HEK293 (cell line): ENCODE results near the gene NARF.
"Not testable (repeated sequence)": the region's sequence is repeated elsewhere in the genome, so short reads cannot be mapped to it uniquely, and the experiment has no call there.

Source experiments
- CTCF ChIA-PET: fragments of 350-600 bp; formaldehyde crosslinking; extraction: SDS; loops from one replicate; lab custom pipeline; 2021; ENCODE audit warnings: antibody characterized with exemption; lab: Yijun Ruan, JAX
- POLR2A ChIA-PET: fragments of 300-600 bp; formaldehyde crosslinking; extraction: SDS; loops from one replicate; lab custom pipeline; 2020; ENCODE audit warnings: antibody characterized with exemption, inconsistent platforms; lab: Yijun Ruan, JAX
- H3K27ac ChIP-seq: fragments of 200-500 bp; sonication (Bioruptor generic); 2 replicates; pipeline ENCODE4 v1.5.1; 2014; ENCODE audit warnings: low read depth, low read length, control low read depth, inconsistent platforms; ENCODE audit errors: extremely low read depth
- H3K36me3 ChIP-seq, 2 experiments: fragments of 200-500 bp in 1 of 2; sonication (Bioruptor generic) in 1 of 2; 1 replicate in 1 of 2; 2 replicates in 1 of 2; pipeline ENCODE4 v1.5.1; 2014 to 2017; ENCODE audit warnings: inconsistent platforms in 2 of 2, low read length in 2 of 2; ENCODE audit not compliant: control insufficient read depth in 2 of 2, insufficient read depth in 1 of 2
- H3K4me1 ChIP-seq: fragments of 200-500 bp; sonication (Bioruptor generic); 2 replicates; pipeline ENCODE4 v1.5.1; 2014; ENCODE audit warnings: mild to moderate bottlenecking, low read length, inconsistent platforms; ENCODE audit not compliant: control insufficient read depth, insufficient read depth
- H3K4me3 ChIP-seq: 2 replicates; pipeline ENCODE4 v1.5.1; 2011; ENCODE audit warnings: low read depth, mild to moderate bottlenecking, control low read depth, low read length, moderate library complexity
- H3K9me3 ChIP-seq: fragments of 200-500 bp; sonication (Bioruptor generic); 2 replicates; pipeline ENCODE4 v1.5.1; 2014; ENCODE audit warnings: low read depth, low read length, inconsistent platforms; ENCODE audit not compliant: control insufficient read depth, insufficient read depth
- GLI2 ChIP-seq: fragments of 450-650 bp; formaldehyde crosslinking; IDR thresholded peaks from 2 replicates; pipeline ENCODE4; 2017; ENCODE audit warnings: missing biosample characterization, missing genetic modification characterization, low read depth, borderline replicate concordance
- GLIS1 ChIP-seq: fragments of 450-650 bp; formaldehyde crosslinking; IDR thresholded peaks from 2 replicates; pipeline ENCODE4 v1.5.1; 2016; ENCODE audit warnings: missing biosample characterization, missing genetic modification characterization
- PRDM10 ChIP-seq: fragments of 450-650 bp; formaldehyde crosslinking; IDR thresholded peaks from 2 replicates; pipeline ENCODE4 v1.5.1; 2016; ENCODE audit warnings: missing biosample characterization, missing genetic modification characterization
- ZBTB1 ChIP-seq: fragments of 450-650 bp; formaldehyde crosslinking; IDR thresholded peaks from 2 replicates; pipeline ENCODE4 v1.5.1; 2016; ENCODE audit warnings: missing biosample characterization, missing genetic modification characterization
- ZBTB48 ChIP-seq: fragments of 450-650 bp; formaldehyde crosslinking; IDR thresholded peaks from 2 replicates; pipeline ENCODE4 v1.5.1; 2016; ENCODE audit warnings: missing biosample characterization, missing genetic modification characterization
- ZFHX2 ChIP-seq: fragments of 450-650 bp; formaldehyde crosslinking; conservative IDR thresholded peaks from 2 replicates; pipeline ENCODE4 v1.5.1; 2016; ENCODE audit warnings: missing biosample characterization, missing genetic modification characterization
- ZNF18 ChIP-seq: fragments of 450-650 bp; formaldehyde crosslinking; IDR thresholded peaks from 2 replicates; pipeline ENCODE4 v1.5.1; 2016; ENCODE audit warnings: missing biosample characterization, missing genetic modification characterization
- ZNF558 ChIP-seq: fragments of 450-650 bp; formaldehyde crosslinking; IDR thresholded peaks from 2 replicates; pipeline ENCODE4 v1.5.1; 2016; ENCODE audit warnings: missing biosample characterization, missing genetic modification characterization
- TF ChIP-seq, protein P1 (sequence below): fragments of 450-650 bp; formaldehyde crosslinking; IDR thresholded peaks from 2 replicates; pipeline ENCODE4 v1.5.1; 2016; ENCODE audit warnings: missing biosample characterization, missing genetic modification characterization
- TF ChIP-seq, protein P2 (sequence below): fragments of 450-650 bp; formaldehyde crosslinking; IDR thresholded peaks from 2 replicates; pipeline ENCODE4 v1.5.1; 2016; ENCODE audit warnings: missing biosample characterization, missing genetic modification characterization

Gene NARF

GRCh38 chr17:82536512-82537201 is 78.1 kb downstream of the NARF start:
- Histone ChIP-seq H3K4me1 (peaks cover 36% of the 10 kb centered on the region), H3K27ac (peak overlapping the region; percentile 79), H3K9me3 (no peaks in the 10 kb centered on the region), H3K4me3 (no peak overlapping the region), H3K36me3 (no peaks in the 10 kb centered on the region; a peak in 1 of 3 replicates)
- peak; percentile 58; the same call in 1 of the 2 replicates for TF ChIP-seq ZBTB48 (tag by site-specific recombination)
- TF ChIP-seq ZNF18 (tag by site-specific recombination): no peak
- TF ChIP-seq PRDM10 (tag by site-specific recombination): peak; percentile 91
- TF ChIP-seq ZNF558: 0 out of 2 replicates have a peak, but pooled peaks have one; percentile 7
- TF ChIP-seq, protein P1, sequence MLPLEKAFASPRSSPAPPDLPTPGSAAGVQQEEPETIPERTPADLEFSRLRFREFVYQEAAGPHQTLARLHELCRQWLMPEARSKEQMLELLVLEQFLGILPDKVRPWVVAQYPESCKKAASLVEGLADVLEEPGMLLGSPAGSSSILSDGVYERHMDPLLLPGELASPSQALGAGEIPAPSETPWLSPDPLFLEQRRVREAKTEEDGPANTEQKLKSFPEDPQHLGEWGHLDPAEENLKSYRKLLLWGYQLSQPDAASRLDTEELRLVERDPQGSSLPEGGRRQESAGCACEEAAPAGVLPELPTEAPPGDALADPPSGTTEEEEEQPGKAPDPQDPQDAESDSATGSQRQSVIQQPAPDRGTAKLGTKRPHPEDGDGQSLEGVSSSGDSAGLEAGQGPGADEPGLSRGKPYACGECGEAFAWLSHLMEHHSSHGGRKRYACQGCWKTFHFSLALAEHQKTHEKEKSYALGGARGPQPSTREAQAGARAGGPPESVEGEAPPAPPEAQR (tag by site-specific recombination): no peak
- TF ChIP-seq ZBTB1 (tag by site-specific recombination): no peak
- peak; percentile 80 for TF ChIP-seq GLIS1
- TF ChIP-seq, protein P2, sequence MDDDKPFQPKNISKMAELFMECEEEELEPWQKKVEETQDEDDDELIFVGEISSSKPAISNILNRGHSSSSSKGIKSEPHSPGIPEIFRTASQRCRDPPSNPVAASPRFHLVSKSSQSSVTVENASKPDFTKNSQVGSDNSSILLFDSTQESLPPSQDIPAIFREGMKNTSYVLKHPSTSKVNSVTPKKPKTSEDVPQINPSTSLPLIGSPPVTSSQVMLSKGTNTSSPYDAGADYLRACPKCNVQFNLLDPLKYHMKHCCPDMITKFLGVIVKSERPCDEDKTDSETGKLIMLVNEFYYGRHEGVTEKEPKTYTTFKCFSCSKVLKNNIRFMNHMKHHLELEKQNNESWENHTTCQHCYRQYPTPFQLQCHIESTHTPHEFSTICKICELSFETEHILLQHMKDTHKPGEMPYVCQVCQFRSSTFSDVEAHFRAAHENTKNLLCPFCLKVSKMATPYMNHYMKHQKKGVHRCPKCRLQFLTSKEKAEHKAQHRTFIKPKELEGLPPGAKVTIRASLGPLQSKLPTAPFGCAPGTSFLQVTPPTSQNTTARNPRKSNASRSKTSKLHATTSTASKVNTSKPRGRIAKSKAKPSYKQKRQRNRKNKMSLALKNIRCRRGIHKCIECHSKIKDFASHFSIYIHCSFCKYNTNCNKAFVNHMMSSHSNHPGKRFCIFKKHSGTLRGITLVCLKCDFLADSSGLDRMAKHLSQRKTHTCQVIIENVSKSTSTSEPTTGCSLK (tag by site-specific recombination): no peak
- no peak for TF ChIP-seq GLI2
- ChIA-PET POLR2A (interaction anchor here (0.9 to 1.4 kb wide), 6 partner anchors 14 to 199 kb away, joined by 3 to 5 read pairs (median 4); partner anchors contain the start of genes FN3KRP and FOXK2), CTCF (interaction anchor here (0.6 to 1.5 kb wide), 8 partner anchors 9 to 23 kb away, joined by 3 to 10 read pairs (median 5); no protein-coding TSS in a partner anchor)

- not testable (repeated sequence) for H3K4me3 ChIP-seq, H3K9me3 ChIP-seq
- 0 out of 2 replicates have a peak, but pooled peaks have one; percentile 9 for TF ChIP-seq ZFHX2
- TF ChIP-seq, all 188 proteins: peak for 1; not testable (repeated sequence) for 187
- H3K27ac ChIP-seq, H3K36me3 ChIP-seq: not testable (repeated sequence)
- peaks cover 36% of the 10 kb centered on the region for H3K4me1 ChIP-seq
- POLR2A ChIA-PET: interaction anchor here (0.6 to 1.3 kb wide), 4 partner anchors 16 to 481 kb away, joined by 3 to 4 read pairs (median 4); partner anchors contain the start of gene FOXK2
- CTCF ChIA-PET: interaction anchor here (0.6 to 1.5 kb wide), 7 partner anchors 8 to 22 kb away, joined by 3 to 10 read pairs (median 4); no protein-coding TSS in a partner anchor
These were observed 78.7 kb downstream of the NARF start for GRCh38 chr17:82537228-82537627.
